Fibroblast of lung (primary cell): Measurements from ENCODE around the gene UMAD1. TPM values are rescaled to one million over a fixed set of nuclear protein-coding genes. Genes with fewer than 3 reads are reported as not detected.

Source experiments
- DNase-seq, 2 donors: peaks; one replicate each; pipeline versions ENCODE4 v3.0.0 to v3.0.0-alpha.2; 2010; ENCODE audit warnings: low read depth in 2 of 2
- H2AFZ ChIP-seq: 2 replicates; pipeline ENCODE4 v1.5.1; 2012; ENCODE audit warnings: low read length, control low read depth, inconsistent platforms
- H3K27ac ChIP-seq: 2 replicates; pipeline ENCODE4 v1.5.1; 2011; ENCODE audit warnings: low read length, control low read depth; ENCODE audit not compliant: insufficient read depth
- H3K27me3 ChIP-seq: 2 replicates; pipeline ENCODE4 v1.5.1; 2011; ENCODE audit warnings: mild to moderate bottlenecking, low read length; ENCODE audit not compliant: control insufficient read depth, insufficient read depth
- H3K36me3 ChIP-seq: 2 replicates; pipeline ENCODE4 v1.5.1; 2011; ENCODE audit warnings: low read length; ENCODE audit not compliant: control insufficient read depth, insufficient read depth
- H3K4me1 ChIP-seq: 2 replicates; pipeline ENCODE4 v1.5.1; 2011; ENCODE audit warnings: low read length; ENCODE audit not compliant: control insufficient read depth, insufficient read depth; ENCODE audit errors: extremely low read depth
- H3K4me2 ChIP-seq: 2 replicates; pipeline ENCODE4 v1.5.1; 2011; ENCODE audit warnings: low read length, control low read depth; ENCODE audit not compliant: insufficient read depth; ENCODE audit errors: extremely low read depth
- H3K4me3 ChIP-seq, 4 experiments: fragments of 200-600 bp in 1 of 4; sonication (generic) in 1 of 4; replicated peaks in 1 of 4; 2 replicates each; pipeline ENCODE4 v1.5.1; 2011 to 2016; ENCODE audit warnings: low read length in 4 of 4, low read depth in 3 of 4, mild to moderate bottlenecking in 3 of 4, control low read depth in 2 of 4, inconsistent platforms in 1 of 4, mixed read lengths in 1 of 4; ENCODE audit not compliant: insufficient read depth in 1 of 4; ENCODE audit errors: control extremely low read depth in 1 of 4
- H3K79me2 ChIP-seq: 2 replicates; pipeline ENCODE4 v1.5.1; 2012; ENCODE audit warnings: mild to moderate bottlenecking, low read length, inconsistent platforms; ENCODE audit not compliant: control insufficient read depth, insufficient read depth
- H3K9ac ChIP-seq: 2 replicates; pipeline ENCODE4 v1.5.1; 2011; ENCODE audit warnings: mild to moderate bottlenecking, low read length, control low read depth; ENCODE audit not compliant: insufficient read depth
- H3K9me3 ChIP-seq: 2 replicates; pipeline ENCODE4 v1.5.1; 2012; ENCODE audit warnings: low read depth, low read length; ENCODE audit not compliant: control insufficient read depth, insufficient read depth
- H4K20me1 ChIP-seq: 2 replicates; pipeline ENCODE4 v1.5.1; 2011; ENCODE audit warnings: low read length; ENCODE audit not compliant: control insufficient read depth, insufficient read depth; ENCODE audit errors: extremely low read depth
- EZH2 ChIP-seq: IDR thresholded peaks from 2 replicates; pipeline ENCODE4 v1.5.1; 2012; ENCODE audit warnings: low read length, control low read depth, mild to moderate bottlenecking; ENCODE audit errors: missing control alignments
- polyA plus RNA-seq, 2 donors: library from polyadenylated mRNA; depleted of rRNA in 1 of 2; stranded (reverse) in 1 of 2; unstranded in 1 of 2; fragments of >200 nt; gene quantifications; 2 replicates each; pipeline ENCODE4 v1.2.1, GENCODE V29; 2011 to 2012; ENCODE audit warnings: missing spikeins in 1 of 2
- total RNA-seq: library from RNA; depleted of rRNA; stranded (reverse); fragments of >200 nt; gene quantifications from 2 replicates; pipeline ENCODE4 v1.2.1, GENCODE V29; 2014
- TF ChIP-seq, protein P1 (sequence below), 2 donors: IDR thresholded peaks in 1 of 2; conservative IDR thresholded peaks in 1 of 2; 1 replicate in 1 of 2; 2 replicates in 1 of 2; pipeline ENCODE4 v1.5.1; 2011 to 2012; ENCODE audit warnings: low read length in 2 of 2, control low read depth in 1 of 2, inconsistent platforms in 1 of 2, low read depth in 1 of 2, mild to moderate bottlenecking in 1 of 2

The UMAD1 gene
- total and polyA plus RNA-seq, 2 donors (not counting 1 experiment from before 2014, with no cell fraction given), result 12.4 to 19.8 TPM

DNA sequence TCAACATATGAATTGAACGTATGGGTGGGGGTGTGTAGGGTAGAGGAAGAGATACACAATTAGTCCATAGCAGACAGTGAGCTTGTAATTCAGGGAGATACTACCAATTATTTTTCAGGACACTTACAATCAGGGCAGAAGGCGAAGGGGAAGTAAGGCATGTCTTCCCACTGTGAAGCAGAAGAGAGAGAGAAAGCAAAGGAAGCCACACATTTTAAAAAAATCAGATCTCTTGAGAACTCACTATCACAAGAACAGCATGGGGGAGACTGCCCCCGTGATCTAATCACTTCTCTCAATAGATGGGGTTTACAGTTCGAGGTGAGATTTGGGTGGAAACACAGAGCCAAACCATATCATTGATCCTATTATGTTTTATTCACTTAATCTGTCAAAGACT is 194.2 kb downstream of the UMAD1 start:
- no peak overlapping the region for H3K4me2 ChIP-seq
- H3K4me3 ChIP-seq, result no peak overlapping the region
- TF ChIP-seq EZH2, result no peak
- TF ChIP-seq, protein P1, sequence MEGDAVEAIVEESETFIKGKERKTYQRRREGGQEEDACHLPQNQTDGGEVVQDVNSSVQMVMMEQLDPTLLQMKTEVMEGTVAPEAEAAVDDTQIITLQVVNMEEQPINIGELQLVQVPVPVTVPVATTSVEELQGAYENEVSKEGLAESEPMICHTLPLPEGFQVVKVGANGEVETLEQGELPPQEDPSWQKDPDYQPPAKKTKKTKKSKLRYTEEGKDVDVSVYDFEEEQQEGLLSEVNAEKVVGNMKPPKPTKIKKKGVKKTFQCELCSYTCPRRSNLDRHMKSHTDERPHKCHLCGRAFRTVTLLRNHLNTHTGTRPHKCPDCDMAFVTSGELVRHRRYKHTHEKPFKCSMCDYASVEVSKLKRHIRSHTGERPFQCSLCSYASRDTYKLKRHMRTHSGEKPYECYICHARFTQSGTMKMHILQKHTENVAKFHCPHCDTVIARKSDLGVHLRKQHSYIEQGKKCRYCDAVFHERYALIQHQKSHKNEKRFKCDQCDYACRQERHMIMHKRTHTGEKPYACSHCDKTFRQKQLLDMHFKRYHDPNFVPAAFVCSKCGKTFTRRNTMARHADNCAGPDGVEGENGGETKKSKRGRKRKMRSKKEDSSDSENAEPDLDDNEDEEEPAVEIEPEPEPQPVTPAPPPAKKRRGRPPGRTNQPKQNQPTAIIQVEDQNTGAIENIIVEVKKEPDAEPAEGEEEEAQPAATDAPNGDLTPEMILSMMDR (conservative IDR thresholded peaks at IDR 0.05 in 1 of 2, IDR thresholded peaks at IDR 0.05 in 1 of 2; ENCODE audit: low read depth in 1 of 2, low read length in 2 of 2), result no peak
- H3K79me2 ChIP-seq, result no peaks in the 10 kb centered on the region
- H3K36me3 ChIP-seq, result no peaks in the 10 kb centered on the region
- H3K4me1 ChIP-seq, result no peaks in the 10 kb centered on the region
- no peaks in the 10 kb centered on the region for H3K27me3 ChIP-seq
- H2AFZ ChIP-seq, result no peak overlapping the region
- no peak for DNase-seq
- H3K9me3 ChIP-seq, result no peaks in the 10 kb centered on the region
- H4K20me1 ChIP-seq, result no peaks in the 10 kb centered on the region
- no peak overlapping the region for H3K9ac ChIP-seq
- H3K27ac ChIP-seq, result no peak overlapping the region

GRCh38 chr7:7841027-7841426 is 200.5 kb downstream of the UMAD1 start:
- no peaks in the 10 kb centered on the region for H4K20me1 ChIP-seq
- TF ChIP-seq, protein P1 (conservative IDR thresholded peaks at IDR 0.05 in 1 of 2, IDR thresholded peaks at IDR 0.05 in 1 of 2; ENCODE audit: low read depth in 1 of 2, low read length in 2 of 2), result no peak
- TF ChIP-seq EZH2, result no peak
- H3K36me3 ChIP-seq, result no peaks in the 10 kb centered on the region
- DNase-seq, result no peak
- H3K79me2 ChIP-seq, result no peaks in the 10 kb centered on the region
- no peak overlapping the region for H3K4me3 ChIP-seq
- no peak overlapping the region for H3K9ac ChIP-seq
- no peaks in the 10 kb centered on the region for H3K27me3 ChIP-seq
- no peak overlapping the region for H3K27ac ChIP-seq
- H2AFZ ChIP-seq, result no peak overlapping the region
- H3K4me2 ChIP-seq, result no peak overlapping the region
- no peaks in the 10 kb centered on the region for H3K4me1 ChIP-seq
- no peaks in the 10 kb centered on the region for H3K9me3 ChIP-seq

DNA sequence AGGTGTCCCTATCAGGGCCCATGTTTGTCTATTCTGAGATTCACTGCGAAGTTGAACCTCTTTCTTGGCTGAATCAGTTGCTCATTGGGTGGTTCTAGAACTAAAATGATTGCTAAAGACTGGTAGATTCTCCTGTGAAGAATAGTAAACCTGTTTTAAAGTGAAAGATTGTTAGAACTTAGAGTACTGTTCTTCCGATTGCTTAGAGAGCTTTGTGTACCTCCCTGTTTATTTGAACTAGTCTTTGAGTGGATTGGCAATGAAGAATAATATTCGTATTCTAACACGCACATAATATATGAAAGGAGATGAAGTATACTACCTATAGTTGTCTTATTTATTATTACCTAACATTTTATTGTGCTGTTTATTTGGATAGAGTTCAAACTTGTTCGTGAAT is 202.7 kb downstream of the UMAD1 start:
- no peak for TF ChIP-seq EZH2
- TF ChIP-seq, protein P1 (conservative IDR thresholded peaks at IDR 0.05 in 1 of 2, IDR thresholded peaks at IDR 0.05 in 1 of 2; ENCODE audit: low read depth in 1 of 2, low read length in 2 of 2), result no peak
- no peak overlapping the region for H3K4me2 ChIP-seq
- no peak overlapping the region for H3K4me3 ChIP-seq
- H3K4me1 ChIP-seq, result no peaks in the 10 kb centered on the region
- H3K36me3 ChIP-seq, result no peaks in the 10 kb centered on the region
- H3K9ac ChIP-seq, result no peak overlapping the region
- no peak overlapping the region for H3K27ac ChIP-seq
- no peaks in the 10 kb centered on the region for H3K79me2 ChIP-seq
- DNase-seq, result no peak
- no peaks in the 10 kb centered on the region for H3K27me3 ChIP-seq
- H4K20me1 ChIP-seq, result no peaks in the 10 kb centered on the region
- H2AFZ ChIP-seq, result no peak overlapping the region
- H3K9me3 ChIP-seq, result no peaks in the 10 kb centered on the region
